HG02852 (cell line): ENCODE data around the gene CSPG5.
A peak's percentile ranks its signal among the peaks of the same experiment; 100 is the strongest.

ENCODE experiments used
- ATAC-seq: cut with Tn5 transposase; IDR thresholded peaks from one replicate; pipeline ENCODE4 v1.9.1; 2021; ENCODE audit warnings: mild to moderate bottlenecking, moderate library complexity; ENCODE audit not compliant: unreplicated experiment

CSPG5 gene

GRCh38 chr3:47588053-47588452 is 9.4 kb upstream of the CSPG5 start:
- no peak for ATAC-seq

GRCh38 chr3:47586746-47587145 is 8.1 kb upstream of the CSPG5 start:
- no peak for ATAC-seq

- ATAC-seq, result no peak
These were observed 4.8 kb upstream of the CSPG5 start for GRCh38 chr3:47583320-47584075.

- ATAC-seq, result no peak
These were observed 3.2 kb upstream of the CSPG5 start for GRCh38 chr3:47581835-47582234.

GRCh38 chr3:47581422-47581821 is 2.8 kb upstream of the CSPG5 start:
- ATAC-seq, result no peak

GRCh38 chr3:47580481-47580880 is 1.8 kb upstream of the CSPG5 start:
- ATAC-seq, result no peak

GRCh38 chr3:47579875-47580274 is 1.2 kb upstream of the CSPG5 start:
- ATAC-seq, result no peak

- ATAC-seq, result peak; percentile 51
These were observed 489 bp downstream of the CSPG5 start for GRCh38 chr3:47578119-47578632.

GRCh38 chr3:47577583-47578118 is 1.0 kb downstream of the CSPG5 start:
- ATAC-seq, result no peak

- no peak for ATAC-seq
These were observed 5.2 kb downstream of the CSPG5 start for GRCh38 chr3:47573190-47574172.

- no peak for ATAC-seq
These were observed 7.1 kb downstream of the CSPG5 start for GRCh38 chr3:47571391-47572175.

- no peak for ATAC-seq
These were observed 9.8 kb downstream of the CSPG5 start for GRCh38 chr3:47568901-47569300.

- no peak for ATAC-seq
These were observed 11.5 kb downstream of the CSPG5 start for GRCh38 chr3:47567149-47567548.

- ATAC-seq, result no peak
These were observed 12.0 kb downstream of the CSPG5 start for GRCh38 chr3:47566667-47567066.

GRCh38 chr3:47565734-47566550 is 12.7 kb downstream of the CSPG5 start:
- no peak for ATAC-seq

GRCh38 chr3:47556351-47556750 is 22.3 kb downstream of the CSPG5 start:
- no peak for ATAC-seq

GRCh38 chr3:47554335-47554734 is 24.3 kb downstream of the CSPG5 start:
- ATAC-seq, result no peak

GRCh38 chr3:47553407-47553806 is 25.3 kb downstream of the CSPG5 start:
- no peak for ATAC-seq

- no peak for ATAC-seq
These were observed 36.0 kb downstream of the CSPG5 start for GRCh38 chr3:47542471-47543173.
